HG03025 (cell line): ENCODE measurements around the gene ATP2B2.
"Not testable (repeated sequence)": the region's sequence is repeated elsewhere in the genome, so short reads cannot be mapped to it uniquely, and the experiment has no call there.

Source experiments
- ATAC-seq: cut with Tn5 transposase; IDR thresholded peaks from one replicate; pipeline ENCODE4 v1.9.1; 2021; ENCODE audit warnings: mild to moderate bottlenecking, moderate library complexity; ENCODE audit not compliant: unreplicated experiment, low FRiP score

ATP2B2 gene

DNA sequence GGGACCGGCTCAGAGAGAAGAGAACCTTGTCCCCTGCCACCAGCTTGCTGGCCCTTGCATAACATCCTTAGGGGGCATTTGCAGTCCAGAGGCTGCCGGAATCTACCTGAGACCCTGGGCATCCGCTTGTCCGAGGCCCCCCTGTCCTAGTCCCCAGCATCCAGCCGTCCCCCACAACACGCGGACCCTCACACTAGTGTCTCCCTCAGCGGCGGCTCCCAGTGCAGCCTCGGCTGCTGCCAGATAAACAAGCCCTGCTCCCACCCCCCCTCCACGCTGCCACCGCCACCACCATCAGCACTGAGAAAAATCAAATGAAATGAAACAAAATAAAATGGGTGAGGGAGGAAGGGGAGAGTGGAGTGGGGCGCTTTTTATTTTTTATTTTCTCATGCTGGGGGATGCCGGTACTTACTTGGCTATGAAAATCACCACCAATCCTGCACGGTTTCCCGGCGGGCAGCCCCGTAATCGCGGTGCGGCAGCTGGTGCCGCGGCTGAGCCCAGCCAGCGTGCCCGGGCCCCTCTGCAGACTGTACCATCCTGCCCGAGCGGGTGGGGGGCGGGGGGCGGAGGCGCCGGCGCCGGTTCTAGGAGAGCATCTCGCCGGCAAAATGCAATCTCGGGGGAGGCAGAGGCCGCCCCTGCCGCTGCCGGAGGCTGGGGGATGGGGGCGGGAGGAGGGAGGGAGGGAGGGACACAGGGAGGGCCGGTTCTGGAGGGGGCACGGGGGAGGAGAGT lies at the start of gene ATP2B2:
Gene ATP2B2, minus strand, starts transcription at position 537 of the 741 bp plus-strand sequence. CDS start 56,043 bp downstream, outside the sequence.
- ATAC-seq = no peak

DNA sequence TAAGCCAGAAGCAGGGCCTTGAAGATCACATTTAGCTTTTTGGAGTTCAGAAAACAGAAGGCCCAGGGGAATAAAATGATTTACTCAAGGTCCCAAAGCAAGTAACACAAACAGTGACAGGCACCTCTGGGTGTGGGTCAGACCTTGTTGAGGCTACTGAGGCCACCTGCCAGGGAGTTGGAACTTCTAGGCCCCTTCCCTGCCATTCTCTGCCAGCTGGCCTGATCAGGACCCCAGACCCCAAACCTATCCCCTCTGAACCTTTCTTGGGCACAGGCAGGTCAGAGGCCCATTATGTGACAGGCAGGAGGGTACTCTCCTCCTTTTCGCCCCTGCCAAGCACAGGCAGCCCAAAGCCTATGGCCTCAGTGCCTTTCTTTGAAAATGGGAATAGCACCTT lies 49.4 kb upstream of the ATP2B2 start:
- no peak for ATAC-seq

DNA sequence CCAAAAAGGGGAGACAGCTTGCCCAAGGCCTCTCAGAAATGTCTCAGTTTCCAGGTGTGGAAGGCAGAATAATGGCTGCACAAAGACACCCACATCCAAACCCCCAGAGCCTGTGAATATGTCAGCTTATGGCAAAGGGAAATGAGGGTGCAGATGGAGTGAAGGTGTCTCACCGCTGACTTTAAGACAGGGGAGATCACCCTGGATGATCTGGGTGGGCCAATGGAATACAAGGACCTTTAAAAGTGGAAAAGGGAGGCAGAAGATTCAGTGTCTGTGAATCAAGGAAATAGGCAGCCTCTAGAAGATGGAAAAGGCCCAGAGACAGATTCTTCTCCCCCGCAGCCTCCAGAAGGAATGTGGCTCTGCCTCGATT lies 48.8 kb upstream of the ATP2B2 start:
- ATAC-seq = no peak

DNA sequence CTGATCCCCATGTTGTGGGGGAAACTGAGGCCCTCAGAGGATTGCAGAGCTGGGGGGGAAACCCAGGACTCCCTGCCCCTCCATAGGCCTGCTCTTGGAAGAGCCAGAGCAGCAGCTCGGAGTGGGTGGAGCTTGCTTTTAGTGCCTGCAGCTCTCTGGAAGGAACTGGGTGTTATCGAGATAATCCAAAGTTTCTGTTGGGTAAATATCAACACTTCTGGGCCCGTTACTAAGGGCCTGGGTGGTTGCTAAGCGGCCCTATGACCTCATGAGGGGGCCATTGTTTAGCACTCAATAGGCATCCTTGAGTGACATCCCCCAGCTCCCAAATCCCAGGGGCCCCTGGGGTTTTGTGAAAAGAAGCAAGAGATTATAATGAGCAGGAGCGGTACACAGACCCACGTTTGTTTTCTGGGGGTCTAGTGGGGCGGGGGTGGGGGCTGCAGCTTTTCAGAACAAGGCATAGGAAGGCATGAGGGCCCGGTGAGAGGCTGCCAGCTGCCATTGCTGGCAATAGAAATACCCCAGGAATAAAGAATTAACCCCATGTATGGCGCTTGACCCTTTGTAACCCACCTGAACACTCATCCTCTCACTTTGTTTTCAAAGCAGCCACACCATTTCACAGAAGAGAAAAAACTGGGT lies 48.3 kb upstream of the ATP2B2 start:
- no peak for ATAC-seq

DNA sequence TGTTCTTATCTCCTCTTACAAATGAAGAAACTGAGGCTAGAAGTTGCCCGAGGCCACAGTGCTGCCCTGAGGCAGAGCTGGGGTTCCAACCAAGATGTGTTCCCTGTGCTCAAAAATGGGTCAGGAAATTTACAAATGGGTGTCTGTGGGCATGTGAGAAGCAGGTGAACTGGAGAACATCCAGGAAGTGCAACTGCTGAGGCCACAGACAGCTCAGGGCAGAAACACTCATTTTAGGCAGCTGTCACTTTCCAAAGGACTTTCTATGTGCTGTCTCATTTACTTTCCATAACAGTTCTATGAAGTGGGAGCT lies 47.2 kb upstream of the ATP2B2 start:
- no peak for ATAC-seq

DNA sequence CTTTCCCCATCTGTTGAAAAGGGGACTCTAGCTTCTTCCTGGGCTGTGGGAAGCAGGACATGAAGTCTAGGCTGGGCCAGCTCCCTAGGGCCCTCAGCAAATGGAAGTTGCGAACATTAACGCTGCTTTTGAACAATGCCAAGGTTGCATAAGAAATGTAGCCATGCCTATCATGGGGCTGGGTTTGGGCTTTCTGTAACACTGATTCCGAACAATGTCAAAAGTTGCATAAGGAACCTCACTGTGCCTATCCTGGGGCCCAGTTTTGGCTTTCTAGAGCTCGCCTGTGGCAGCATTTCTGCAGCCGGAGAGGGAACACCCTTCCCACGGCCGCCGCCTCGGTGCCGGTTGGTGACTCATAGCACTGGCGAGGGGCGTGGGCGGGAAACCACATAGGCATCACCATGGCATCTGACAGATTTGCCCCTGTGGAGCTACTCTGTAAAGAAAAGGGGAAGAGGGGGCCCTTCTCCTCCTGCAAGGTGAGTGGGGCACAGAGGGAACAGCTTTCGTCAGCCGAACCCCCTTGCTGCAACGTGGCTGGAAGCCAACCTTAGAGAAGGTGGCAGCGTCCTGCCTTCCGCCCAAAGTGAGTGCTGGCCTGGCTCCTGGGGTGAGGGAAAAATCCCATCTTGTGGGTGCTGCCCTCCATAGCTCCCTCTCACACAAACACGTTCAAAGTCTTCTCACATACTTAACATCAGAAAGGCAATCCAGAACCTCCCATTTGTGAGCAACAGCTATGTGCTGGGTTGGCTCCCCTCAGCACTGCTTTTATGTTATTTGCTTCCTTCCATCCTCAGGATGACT lies 46.6 kb upstream of the ATP2B2 start:
- no peak for ATAC-seq

DNA sequence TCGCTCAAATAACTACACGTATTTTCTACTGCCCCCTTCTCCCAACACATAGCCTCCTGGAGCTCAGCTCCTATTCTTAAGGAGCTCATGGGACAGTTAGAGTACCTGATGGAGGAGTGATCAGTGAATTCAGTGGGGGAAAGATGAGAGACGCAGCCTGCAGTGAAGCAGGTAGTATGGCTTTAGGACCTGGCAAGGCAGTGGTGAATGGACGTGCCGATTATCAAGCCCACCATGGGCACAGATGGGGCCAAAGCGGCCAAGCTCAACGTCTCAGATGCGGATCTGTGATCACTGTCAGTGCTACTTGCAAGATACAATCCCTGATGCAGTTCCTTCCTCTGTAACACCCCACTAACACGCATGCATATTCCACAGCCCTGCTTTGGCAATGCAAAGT lies 45.8 kb upstream of the ATP2B2 start:
- ATAC-seq = no peak

DNA sequence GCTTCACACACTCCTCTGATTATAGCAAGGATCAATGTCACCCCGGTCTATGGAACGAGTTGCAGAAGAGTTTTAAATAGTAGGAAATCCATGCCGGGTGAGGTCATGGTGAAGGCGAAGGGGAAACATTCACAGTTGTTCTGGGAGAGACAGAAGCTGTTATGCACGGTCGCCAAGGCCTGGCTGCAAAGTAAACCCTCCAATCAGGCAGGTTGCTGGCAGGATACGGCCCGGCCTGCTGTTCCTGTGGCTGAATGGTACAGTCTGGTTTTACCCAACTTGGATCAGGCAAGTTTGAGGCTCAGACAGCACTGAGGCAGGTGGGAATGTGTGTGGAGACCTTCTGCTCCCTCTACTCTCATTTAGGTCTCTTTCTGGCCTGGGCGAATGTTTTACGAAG lies 45.3 kb upstream of the ATP2B2 start:
- no peak for ATAC-seq

DNA sequence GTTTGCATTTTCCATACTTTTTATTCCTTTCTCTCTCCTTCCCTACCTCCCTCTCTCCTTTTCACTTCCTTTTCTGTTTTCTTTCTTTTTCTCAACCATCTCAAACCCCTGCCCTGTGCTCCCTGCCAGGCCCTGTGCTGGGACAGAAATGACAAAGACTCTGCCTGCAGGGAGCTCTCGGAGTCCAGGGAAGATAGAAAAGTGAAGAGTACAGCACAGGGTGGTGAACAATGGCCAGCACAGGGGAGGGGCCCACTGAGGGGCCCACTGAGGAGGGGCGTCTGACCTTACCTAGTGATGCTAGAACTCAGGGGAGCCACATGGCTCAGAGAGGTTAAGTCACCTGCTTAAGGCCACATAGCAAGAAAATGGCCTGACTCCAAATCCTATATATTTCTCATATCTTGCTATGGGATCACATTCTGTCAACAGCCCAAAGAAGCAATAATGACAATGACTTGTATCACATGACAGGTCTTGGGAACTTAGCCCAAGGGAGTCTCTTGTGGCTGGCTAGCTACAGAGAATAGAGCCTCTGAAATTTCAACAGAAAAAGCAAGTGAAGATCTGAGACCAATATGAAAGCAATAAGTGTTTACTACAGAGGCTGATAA lies 44.3 kb upstream of the ATP2B2 start:
- no peak for ATAC-seq

DNA sequence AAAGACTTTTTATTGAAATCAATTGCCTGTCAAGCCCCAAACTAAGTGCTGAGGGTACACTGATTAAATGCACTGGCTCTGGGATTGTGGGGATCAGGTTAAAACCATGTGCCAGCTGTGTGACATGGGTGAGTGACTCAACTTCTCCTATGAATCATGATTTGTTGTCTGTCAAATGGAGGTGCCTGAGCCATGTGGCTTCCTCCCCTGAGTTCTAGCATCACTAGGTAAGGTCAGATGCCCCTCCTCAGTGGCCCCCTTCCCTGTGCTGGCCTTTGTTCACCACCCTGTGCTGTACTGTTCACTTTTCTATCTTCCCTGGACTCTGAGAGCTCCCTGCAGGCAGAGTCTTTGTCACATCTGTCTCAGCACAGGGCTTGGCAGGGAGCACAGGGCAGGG lies 43.6 kb upstream of the ATP2B2 start:
- no peak for ATAC-seq

DNA sequence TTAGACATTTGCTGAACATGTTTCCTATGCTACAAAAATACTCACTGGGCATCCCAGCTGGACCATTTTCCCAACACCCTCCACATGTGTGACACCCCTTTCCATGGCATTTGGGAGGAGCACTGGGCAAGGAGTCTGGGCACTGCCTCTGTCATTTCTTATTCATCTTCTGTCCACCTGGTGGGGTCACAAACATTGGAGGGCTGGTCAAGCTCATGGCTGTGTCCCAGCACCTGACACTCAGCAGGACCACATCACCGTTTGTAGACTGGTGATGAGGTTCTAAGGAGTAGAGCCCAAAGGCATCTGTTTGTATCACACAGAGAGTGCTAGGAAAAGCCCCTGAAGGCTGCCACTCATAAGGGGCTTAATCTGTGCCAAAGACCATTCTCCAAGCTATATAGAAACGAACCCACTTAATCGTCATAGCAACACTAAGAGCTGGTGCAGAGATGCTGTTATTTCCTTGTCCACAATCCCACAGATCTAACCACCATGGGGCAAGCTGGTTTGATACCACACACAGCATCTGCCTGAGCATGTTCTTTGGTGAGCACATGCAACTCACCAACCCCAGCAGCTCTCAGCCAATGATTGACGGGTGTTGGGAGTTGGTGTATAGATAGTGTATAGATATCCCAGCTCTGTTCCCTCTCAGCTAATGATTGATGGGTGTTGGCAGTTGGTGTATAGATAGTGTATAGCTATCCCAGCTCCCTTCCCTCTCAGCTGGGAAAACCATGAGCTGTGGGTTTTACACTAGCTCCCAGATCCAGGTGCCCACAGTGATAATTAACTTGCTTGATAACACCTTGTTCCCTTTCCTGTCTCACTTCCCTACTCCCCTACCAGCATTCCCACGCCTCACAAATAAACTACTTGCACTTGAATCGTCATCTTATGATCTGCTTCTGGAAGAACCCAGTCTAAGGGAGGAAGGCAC lies 42.7 kb upstream of the ATP2B2 start:
- ATAC-seq = no peak

DNA sequence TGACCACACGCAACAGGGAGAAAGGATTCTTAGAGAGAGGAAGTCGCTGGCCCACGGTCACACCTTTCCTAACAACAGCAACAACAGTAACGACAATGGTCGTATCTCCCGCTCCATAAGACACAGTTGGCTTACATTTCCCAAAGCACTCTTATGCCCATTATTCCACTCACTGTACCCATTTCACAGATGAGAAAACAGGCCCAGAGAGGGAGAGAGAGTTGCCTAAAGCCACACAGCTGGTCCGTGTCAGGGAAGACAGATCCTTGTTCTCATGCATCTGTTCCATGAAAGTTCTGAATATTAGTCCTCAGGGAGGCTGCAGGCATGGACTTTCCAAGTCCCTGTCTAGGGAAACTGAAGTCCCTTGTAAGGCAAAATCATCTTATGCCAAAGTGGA lies 42.0 kb upstream of the ATP2B2 start:
- no peak for ATAC-seq

DNA sequence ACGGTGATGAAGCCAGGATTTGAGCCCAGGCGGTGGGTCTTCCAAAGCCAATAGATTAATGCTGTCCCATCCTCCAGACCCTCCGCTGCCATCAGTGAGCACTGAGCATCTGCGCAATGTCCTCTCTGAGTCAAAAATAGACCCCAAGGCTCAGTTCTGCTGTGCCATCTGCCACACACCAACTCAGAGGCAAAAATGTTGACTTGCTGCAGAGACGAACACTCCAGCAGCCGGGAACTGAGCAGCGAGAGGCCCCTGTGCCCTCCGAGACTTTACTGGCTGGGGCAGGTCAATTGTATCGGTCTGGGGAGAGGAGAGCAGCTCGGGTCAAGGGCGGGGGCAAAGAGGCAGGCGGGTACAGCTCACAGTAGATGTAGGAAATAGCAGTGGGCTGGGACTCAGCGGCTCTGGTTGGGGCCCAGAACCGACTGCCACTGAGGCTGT lies 41.5 kb upstream of the ATP2B2 start:
- ATAC-seq = no peak

DNA sequence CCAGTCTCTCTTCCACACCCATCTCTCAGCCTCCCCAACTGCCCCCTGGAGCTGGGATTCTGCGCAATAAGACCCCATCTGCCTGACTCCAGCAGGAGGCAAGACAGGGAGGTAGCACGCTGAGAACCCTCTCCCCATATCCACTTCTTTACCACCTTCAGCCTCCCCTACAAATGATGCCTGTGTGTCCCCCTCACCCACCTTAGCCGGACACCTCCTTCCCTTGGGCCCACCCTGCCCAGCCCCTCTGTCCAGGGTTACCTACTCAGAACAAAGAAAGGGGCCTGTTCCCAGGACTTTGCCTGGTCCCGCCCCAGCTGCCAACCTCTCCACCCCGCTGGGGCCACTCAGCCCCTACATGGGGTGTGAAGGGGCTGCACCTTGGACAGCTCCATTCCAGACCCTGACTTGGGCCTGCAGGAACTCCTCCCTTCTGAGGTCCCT lies 40.8 kb upstream of the ATP2B2 start:
- ATAC-seq = no peak

DNA sequence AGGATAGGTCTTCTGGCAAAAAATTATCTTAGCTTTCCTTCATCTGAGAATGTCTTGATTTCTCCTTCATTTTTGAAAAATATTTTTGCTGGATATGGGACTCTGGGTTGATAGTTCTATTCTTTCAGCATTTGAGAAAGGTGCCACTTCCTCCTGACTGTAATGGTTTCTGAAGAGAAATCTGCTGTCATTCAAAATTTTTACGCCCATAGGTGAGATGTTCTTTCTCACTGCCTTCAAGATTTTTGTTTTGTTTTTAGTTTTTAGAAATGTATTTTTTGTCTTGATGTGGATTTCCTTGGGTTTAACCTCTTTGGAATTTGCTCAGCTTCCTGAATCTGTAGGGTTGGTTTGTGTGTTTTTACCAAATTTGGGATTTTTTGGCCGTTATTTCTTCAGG lies 37.1 kb upstream of the ATP2B2 start:
- no peak for ATAC-seq

DNA sequence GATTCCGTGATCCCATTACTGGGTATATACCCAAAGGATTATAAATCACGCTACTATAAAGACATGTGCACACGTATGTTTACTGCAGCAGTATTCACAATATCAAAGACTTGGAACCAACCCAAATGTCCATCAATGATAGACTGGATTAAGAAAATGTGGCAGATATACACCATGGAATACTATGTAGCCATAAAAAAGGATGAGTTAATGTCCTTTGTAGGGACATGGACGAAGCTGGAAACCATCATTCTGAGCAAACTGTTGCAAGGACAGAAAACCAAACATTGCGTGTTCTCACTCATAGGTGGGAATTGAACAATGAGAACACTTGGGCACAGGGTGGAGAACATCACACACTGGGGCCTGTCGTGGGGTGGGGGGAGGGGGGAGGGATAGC lies 35.0 kb upstream of the ATP2B2 start:
- not testable (repeated sequence) for ATAC-seq

DNA sequence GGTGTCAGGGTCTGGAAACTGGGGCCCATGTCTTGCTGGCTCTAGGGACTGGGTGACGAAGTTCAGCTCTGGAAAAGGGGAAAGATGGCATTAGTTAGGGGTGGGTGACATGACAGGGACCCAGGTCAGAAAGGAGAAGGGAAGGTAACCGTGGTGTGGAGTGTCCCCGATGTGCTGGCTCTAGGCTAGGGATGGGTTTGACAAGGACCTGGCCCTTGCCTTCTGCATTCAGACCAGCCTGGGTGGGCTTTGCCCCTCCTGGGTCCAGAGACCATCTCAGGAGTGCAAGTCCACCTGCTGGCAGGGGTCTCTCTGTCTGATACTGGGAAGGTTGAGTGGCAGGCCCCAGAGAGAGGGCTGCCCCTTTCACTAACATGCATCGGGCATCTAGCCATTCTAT lies 28.7 kb upstream of the ATP2B2 start:
- no peak for ATAC-seq

DNA sequence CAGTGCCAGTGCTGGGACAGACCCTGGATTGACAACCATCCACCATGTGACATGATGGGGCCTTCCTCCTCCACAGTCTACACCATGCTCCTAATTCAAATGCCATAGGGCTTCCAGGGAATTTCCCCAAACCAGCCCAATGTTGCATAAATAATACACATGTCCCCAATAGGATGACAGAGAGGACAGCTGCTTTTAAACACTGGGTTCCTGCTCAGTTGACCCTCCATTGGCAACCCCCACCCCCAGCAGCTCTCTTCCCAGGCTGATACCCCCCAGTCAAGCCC lies 28.3 kb upstream of the ATP2B2 start:
- no peak for ATAC-seq

DNA sequence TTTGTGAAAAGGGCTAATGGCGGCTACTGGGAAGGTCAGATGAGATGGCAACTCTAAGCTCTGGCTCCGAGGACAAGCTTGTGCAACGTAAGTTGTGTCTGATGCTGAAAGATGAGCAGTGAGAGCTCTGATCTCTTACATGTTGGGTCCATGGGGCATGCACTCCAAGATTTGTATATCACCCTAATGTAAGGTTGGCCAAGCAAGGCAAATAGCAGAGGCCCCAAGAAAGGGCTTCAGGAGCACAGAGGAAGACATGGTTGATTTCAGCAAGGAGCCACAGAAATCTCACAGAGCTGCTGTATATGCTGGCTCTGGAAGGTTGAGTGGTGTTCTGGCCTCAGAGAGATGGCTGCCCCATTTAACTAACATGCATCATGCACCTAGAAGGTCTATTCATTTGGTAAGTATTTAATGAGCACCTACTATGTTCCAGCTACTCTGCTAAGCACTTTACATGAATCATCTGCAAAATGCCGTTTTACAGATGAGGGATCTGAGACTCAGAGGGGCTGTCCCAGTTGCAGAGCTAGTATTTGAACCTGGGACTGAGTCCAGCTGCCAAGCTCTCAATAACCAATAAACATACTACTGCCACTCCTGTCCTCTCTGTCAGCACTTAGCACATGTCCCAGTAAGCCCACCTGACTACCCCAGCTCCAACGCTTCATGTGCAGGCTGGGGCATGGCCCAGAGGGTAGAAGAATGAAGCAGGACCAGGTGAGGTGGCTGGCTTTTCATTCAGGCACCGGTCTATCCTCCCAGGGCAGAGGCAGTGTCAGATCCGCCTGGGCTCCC lies 27.8 kb upstream of the ATP2B2 start:
- ATAC-seq = no peak

DNA sequence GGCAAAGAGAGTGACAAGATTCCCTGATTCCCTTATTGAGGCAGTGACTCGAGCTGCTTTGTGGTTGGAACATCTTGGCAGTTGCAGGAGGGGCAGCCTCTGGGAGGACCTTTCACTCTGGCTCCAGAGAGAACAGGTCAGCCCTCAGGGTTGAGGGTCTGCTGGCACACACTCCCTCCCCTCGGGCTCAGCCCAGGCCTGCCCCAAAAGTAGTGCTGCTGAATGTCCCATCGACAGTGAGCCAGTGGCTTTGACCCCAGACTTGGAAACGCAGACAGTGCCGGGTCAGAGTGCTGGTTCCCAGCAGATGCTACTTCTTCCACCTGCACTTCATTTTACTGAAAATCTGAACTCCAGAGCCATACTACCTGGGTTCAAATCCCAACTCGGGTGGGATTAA lies 25.6 kb upstream of the ATP2B2 start:
- no peak for ATAC-seq
